T-cell (primary cell): Measurements from ENCODE around the gene MSH3. TPM values are rescaled to one million over a fixed set of nuclear protein-coding genes. Genes with fewer than 3 reads are reported as not detected.
"Not testable (repeated sequence)": the region's sequence is repeated elsewhere in the genome, so short reads cannot be mapped to it uniquely, and the experiment has no call there.

Source experiments
- ATAC-seq, 4 experiments: fragments of 200-7000 bp in 3 of 4; fragments of 150-1000 bp in 1 of 4; cut with Tn5 transposase; replicated peaks in 1 of 4; 1 replicate in 3 of 4; 2 replicates in 1 of 4; pipeline ENCODE4 v1.10.0; 2021; ENCODE audit warnings: moderate library complexity in 3 of 4, mild to moderate bottlenecking in 2 of 4, moderate number of reproducible peaks in 1 of 4
- CTCF ChIA-PET, 2 donors: fragments of 300-600 bp; sonication (Branson Sonifier 250); formaldehyde crosslinking; loops; one replicate each; lab custom pipeline; 2022; ENCODE audit warnings: antibody characterized with exemption in 2 of 2; lab: Charles Lee
- POLR2A ChIA-PET, 2 donors: fragments of 300-600 bp; sonication (Branson Sonifier 250); formaldehyde crosslinking; loops; one replicate each; lab custom pipeline; 2022; ENCODE audit warnings: antibody characterized with exemption in 2 of 2; lab: Charles Lee
- DNase-seq, 35 experiments: peaks; one replicate each; pipeline versions ENCODE4 v3.0.0 to v3.0.0-alpha.2; 2013 to 2023
- H3K27ac ChIP-seq: one replicate; pipeline ENCODE4 v1.5.1; 2013; ENCODE audit warnings: low read length
- H3K27me3 ChIP-seq, 2 experiments: replicated peaks in 1 of 2; 1 replicate in 1 of 2; 2 replicates in 1 of 2; pipeline versions ENCODE4 v1.6.1 to v1.7.0; 2013; ENCODE audit warnings: low read length in 1 of 2, mixed read lengths in 1 of 2; ENCODE audit not compliant: control insufficient read depth in 2 of 2, insufficient read depth in 2 of 2; ENCODE audit errors: extremely low read depth in 1 of 2
- H3K36me3 ChIP-seq, 2 donors: 1 replicate in 1 of 2; 2 replicates in 1 of 2; pipeline versions ENCODE4 v1.6.1 to v1.7.0; 2013; ENCODE audit warnings: low read length in 1 of 2; ENCODE audit not compliant: control insufficient read depth in 2 of 2, insufficient read depth in 1 of 2; ENCODE audit errors: extremely low read depth in 1 of 2
- H3K4me1 ChIP-seq, 2 experiments: 1 replicate in 1 of 2; 2 replicates in 1 of 2; pipeline versions ENCODE4 v1.6.1 to v1.7.0; 2013; ENCODE audit warnings: low read length in 2 of 2, mixed read lengths in 1 of 2; ENCODE audit not compliant: insufficient read depth in 2 of 2, control insufficient read depth in 1 of 2; ENCODE audit errors: extremely low read depth in 1 of 2
- H3K4me3 ChIP-seq, 2 donors: 1 replicate in 1 of 2; 2 replicates in 1 of 2; pipeline versions ENCODE4 v1.5.1 to v1.7.0; 2013; ENCODE audit warnings: mild to moderate bottlenecking in 2 of 2, low read length in 1 of 2, moderate library complexity in 1 of 2; ENCODE audit not compliant: control insufficient read depth in 1 of 2; ENCODE audit errors: extremely low read depth in 1 of 2
- H3K9me3 ChIP-seq: 2 replicates; pipeline ENCODE4 v1.7.0; 2013
- H3K27ac Mint-ChIP-seq, 2 donors: one replicate each; pipeline ENCODE4 v1.8.0; 2020 to 2021; ENCODE audit warnings: mild to moderate bottlenecking in 2 of 2, mixed read lengths in 2 of 2
- H3K27me3 Mint-ChIP-seq, 2 donors: one replicate each; pipeline ENCODE4 v1.8.0; 2021 to 2022; ENCODE audit warnings: mixed read lengths in 2 of 2
- H3K36me3 Mint-ChIP-seq: one replicate; pipeline ENCODE4 v1.8.0; 2021; ENCODE audit warnings: mixed read lengths
- H3K4me1 Mint-ChIP-seq, 3 donors: one replicate each; pipeline ENCODE4 v1.8.0; 2020 to 2022; ENCODE audit warnings: mixed read lengths in 3 of 3, mild to moderate bottlenecking in 1 of 3
- H3K4me3 Mint-ChIP-seq, 3 donors: one replicate each; pipeline ENCODE4 v1.8.0; 2020 to 2022; ENCODE audit warnings: mild to moderate bottlenecking in 3 of 3, mixed read lengths in 3 of 3, moderate library complexity in 3 of 3
- H3K9me3 Mint-ChIP-seq, 3 donors: one replicate each; pipeline ENCODE4 v1.8.0; 2020 to 2022; ENCODE audit warnings: mixed read lengths in 3 of 3
- WGBS: methylation state at CpG from one replicate; pipeline ENCODE4 v1.1.5; 2013; ENCODE audit warnings: missing lambda C conversion rate; ENCODE audit not compliant: insufficient coverage; 5-methylcytosine and 5-hydroxymethylcytosine counted together
- total RNA-seq, 35 experiments: library from RNA in 6 of 35; stranded (reverse) in 6 of 35; fragments of 120-200 nt in 1 of 35; gene quantifications; one replicate each; pipeline versions ENCODE4 v1.2.1 to v1.2.4 and lab custom pipeline; 2013 to 2026

MSH3 gene
- total RNA-seq, 5 donors from 2014 or later (not counting 1 experiment from before 2014, with no cell fraction given): 10.8 to 20.8 (median 16.3) TPM

DNA sequence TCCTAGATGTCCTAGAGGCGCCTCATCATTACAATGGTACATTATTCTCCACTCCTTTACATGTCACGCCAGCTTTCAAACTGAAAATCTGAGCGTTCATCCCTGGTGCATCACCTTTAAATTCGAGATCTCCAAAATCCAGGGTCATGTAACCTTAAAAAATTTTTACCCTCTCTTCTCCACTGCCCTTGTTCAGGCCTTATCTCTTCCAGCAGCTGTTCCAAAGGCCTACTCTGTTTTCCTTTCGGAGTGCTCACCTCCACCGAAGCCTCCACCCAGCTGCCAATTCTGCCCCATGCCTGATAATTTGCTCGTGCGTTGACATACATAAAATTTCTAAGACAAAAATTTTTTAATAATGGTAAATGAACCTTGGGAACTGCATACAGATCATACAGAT lies 950 bp upstream of the MSH3 start:
- DNase-seq (no peak), ATAC-seq (no peak)
- H3K36me3 Mint-ChIP-seq: peaks cover 22% of the 10 kb centered on the region
- H3K27me3 ChIP-seq: no peaks in the 10 kb centered on the region
- H3K4me1 Mint-ChIP-seq: peaks cover 28 to 30% (median 29%) of the 10 kb centered on the region in 3 donors
- POLR2A ChIA-PET: no interaction called here
- no peaks in the 10 kb centered on the region for H3K9me3 Mint-ChIP-seq
- no peaks in the 10 kb centered on the region for H3K9me3 ChIP-seq
- H3K27ac ChIP-seq: no peak overlapping the region
- WGBS: 62% methylated on average over 3 of the region's 8 CpGs
- H3K27ac Mint-ChIP-seq: peak overlapping the region; percentile 43 to 52
- H3K36me3 ChIP-seq: peaks cover 0 to 14% of the 10 kb centered on the region in 2 donors
- no peaks in the 10 kb centered on the region for H3K27me3 Mint-ChIP-seq
- peaks cover 13 to 20% of the 10 kb centered on the region in 2 experiments for H3K4me1 ChIP-seq
- H3K4me3 ChIP-seq: peak overlapping the region in 1 of 2 donors; percentile 69
- peak overlapping the region; percentile 86 to 88 (median 86) for H3K4me3 Mint-ChIP-seq
- CTCF ChIA-PET: no interaction called here

GRCh38 chr5:80654054-80654390 lies 430 bp upstream of the MSH3 start:
- Mint-ChIP-seq H3K4me1 (peaks cover 28 to 30% (median 29%) of the 10 kb centered on the region in 3 donors), H3K27me3 (no peaks in the 10 kb centered on the region), H3K36me3 (peaks cover 22% of the 10 kb centered on the region), H3K9me3 (no peaks in the 10 kb centered on the region), H3K27ac (peak overlapping the region; percentile 43 to 52), H3K4me3 (peak overlapping the region; percentile 86 to 88 (median 86))
- WGBS: under 1% methylated on average over 21 of the region's 24 CpGs
- DNase-seq: peak in 6 of 35 experiments; percentile 1 to 10 (median 4)
- peak overlapping the region; percentile 62 to 69 for H3K4me3 ChIP-seq
- peaks cover 0 to 18% of the 10 kb centered on the region in 2 donors for H3K36me3 ChIP-seq
- H3K4me1 ChIP-seq: peaks cover 13 to 20% of the 10 kb centered on the region in 2 experiments
- peak overlapping the region; percentile 53 for H3K27ac ChIP-seq
- POLR2A ChIA-PET: interaction anchor here in 1 of 2 donors (0.7 kb wide), 1 partner anchor 240 kb away, joined by 5 read pairs; no protein-coding TSS in a partner anchor
- CTCF ChIA-PET: interaction anchor here in 1 of 2 donors (0.6 kb wide), 1 partner anchor 1416 kb away, joined by 3 read pairs; no protein-coding TSS in a partner anchor
- no peak for ATAC-seq
- no peaks in the 10 kb centered on the region for H3K27me3 ChIP-seq
- no peaks in the 10 kb centered on the region for H3K9me3 ChIP-seq

DNA sequence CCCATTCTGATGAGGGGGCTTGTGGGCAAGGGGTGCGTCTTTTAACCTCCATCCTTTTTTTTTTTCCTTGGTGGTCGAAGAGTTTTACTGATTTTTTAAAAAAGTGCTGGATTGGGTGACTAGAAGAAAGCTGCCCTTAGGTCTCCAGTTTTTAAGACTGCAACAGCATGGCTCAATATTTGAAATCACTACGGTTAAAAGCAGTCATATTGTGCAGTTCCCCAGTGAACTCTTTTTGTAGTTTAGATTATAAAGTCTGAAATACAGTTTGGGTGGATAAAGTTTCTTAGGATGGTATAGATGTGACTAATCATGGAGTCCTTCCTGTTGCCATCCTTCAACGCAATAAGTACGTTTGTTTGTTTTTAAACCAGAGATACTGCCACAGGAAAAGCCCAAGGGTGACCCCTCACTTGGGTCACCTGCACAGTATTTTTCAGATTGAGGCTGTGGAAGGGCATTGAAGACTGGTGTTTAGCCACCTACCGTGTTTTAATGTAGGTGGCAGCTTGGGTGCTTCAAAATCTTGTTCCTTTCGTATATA lies 851 bp downstream of the MSH3 start:
- peak overlapping the region; percentile 86 to 88 (median 86) for H3K4me3 Mint-ChIP-seq
- peak overlapping the region; percentile 98 for H3K27ac Mint-ChIP-seq
- Histone ChIP-seq H3K4me3 (peak overlapping the region; percentile 60 to 88), H3K36me3 (peaks cover 0 to 29% of the 10 kb centered on the region in 2 donors), H3K27ac (peak overlapping the region; percentile 69), H3K27me3 (no peaks in the 10 kb centered on the region), H3K9me3 (no peaks in the 10 kb centered on the region), H3K4me1 (peaks cover 13 to 20% of the 10 kb centered on the region in 2 experiments)
- ChIA-PET POLR2A (interaction anchor here (0.5 to 0.7 kb wide), 7 partner anchors 230 to 1623 kb away, joined by 3 to 5 read pairs (median 3); partner anchors contain the start of gene ATG10 (in 1 of the 2)), CTCF (interaction anchor here (2.0 to 2.9 kb wide), 2 partner anchors 17 kb away, joined by 6 to 9 read pairs; no protein-coding TSS in a partner anchor)
- H3K9me3 Mint-ChIP-seq: no peaks in the 10 kb centered on the region
- 0% methylated on average over 1 of the region's 7 CpGs for WGBS
- ATAC-seq (no peak), DNase-seq (peak in 1 of 35 experiments; percentile 8)
- H3K27me3 Mint-ChIP-seq: no peaks in the 10 kb centered on the region
- H3K36me3 Mint-ChIP-seq: peaks cover 35% of the 10 kb centered on the region
- peaks cover 29 to 35% (median 35%) of the 10 kb centered on the region in 3 donors for H3K4me1 Mint-ChIP-seq

DNA sequence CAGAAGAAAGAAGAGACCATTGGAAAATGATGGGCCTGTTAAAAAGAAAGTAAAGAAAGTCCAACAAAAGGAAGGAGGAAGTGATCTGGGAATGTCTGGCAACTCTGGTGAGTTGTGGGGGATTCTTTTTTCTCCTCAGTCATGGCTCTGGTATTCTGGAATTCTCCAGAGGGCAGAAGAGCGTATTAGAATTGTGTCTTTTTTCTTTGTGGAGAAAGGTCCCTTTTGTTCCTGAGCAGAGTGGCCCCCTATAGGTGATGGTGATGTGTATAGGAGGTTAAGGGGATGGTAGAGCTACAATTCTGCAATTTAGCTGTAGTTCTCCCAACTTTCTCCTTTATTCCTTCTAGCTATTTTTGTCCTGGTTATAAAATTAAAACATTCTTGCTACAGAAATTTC lies 2.0 kb downstream of the MSH3 start:
- H3K36me3 ChIP-seq: peaks cover 0 to 30% of the 10 kb centered on the region in 2 donors
- peaks cover 13 to 20% of the 10 kb centered on the region in 2 experiments for H3K4me1 ChIP-seq
- H3K27me3 ChIP-seq: no peaks in the 10 kb centered on the region
- DNase-seq (no peak), ATAC-seq (no peak)
- no CpG with 5 or more reads among the region's 1 CpG for WGBS
- H3K4me3 ChIP-seq: no peak overlapping the region
- ChIA-PET POLR2A (no interaction called here), CTCF (interaction anchor here (1.3 to 2.9 kb wide), 3 partner anchors 12 to 16 kb away, joined by 3 to 9 read pairs (median 6); no protein-coding TSS in a partner anchor)
- Mint-ChIP-seq H3K4me3 (peak overlapping the region; percentile 9 to 88 (median 43)), H3K27ac (peak overlapping the region; percentile 98), H3K27me3 (no peaks in the 10 kb centered on the region), H3K9me3 (no peaks in the 10 kb centered on the region), H3K4me1 (peaks cover 29 to 42% (median 40%) of the 10 kb centered on the region in 3 donors), H3K36me3 (peaks cover 45% of the 10 kb centered on the region)
- peak overlapping the region; percentile 69 for H3K27ac ChIP-seq
- no peaks in the 10 kb centered on the region for H3K9me3 ChIP-seq

DNA sequence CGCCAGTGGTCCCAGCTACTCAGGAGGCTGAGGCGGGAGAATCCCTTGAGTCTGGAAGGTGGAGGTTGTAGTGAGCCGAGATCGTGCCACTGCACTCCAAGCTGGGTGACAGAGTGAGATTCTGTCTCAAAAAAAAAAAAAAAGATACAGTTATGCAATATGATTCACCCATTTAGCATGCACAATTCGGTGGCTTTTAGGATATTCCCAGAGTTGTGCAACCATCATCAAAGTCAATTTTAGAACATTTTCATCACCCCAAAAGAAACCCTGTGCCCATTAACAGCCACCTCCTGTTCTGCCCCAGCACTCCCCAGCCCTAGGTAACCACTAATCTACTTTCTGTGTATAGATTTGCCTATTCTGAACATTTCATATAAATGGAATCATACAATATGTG lies 4.7 kb downstream of the MSH3 start:
- ChIA-PET POLR2A (no interaction called here), CTCF (no interaction called here)
- no peak for ATAC-seq
- H3K27ac ChIP-seq: no peak overlapping the region
- no peak overlapping the region for H3K27ac Mint-ChIP-seq
- H3K27me3 ChIP-seq: no peaks in the 10 kb centered on the region
- no peak for DNase-seq
- peaks cover 5 to 14% of the 10 kb centered on the region in 2 experiments for H3K4me1 ChIP-seq
- no peak overlapping the region for H3K4me3 ChIP-seq
- no peaks in the 10 kb centered on the region for H3K9me3 Mint-ChIP-seq
- H3K27me3 Mint-ChIP-seq: no peaks in the 10 kb centered on the region
- peaks cover 0 to 43% of the 10 kb centered on the region in 2 donors for H3K36me3 ChIP-seq
- H3K4me3 Mint-ChIP-seq: no peak overlapping the region
- H3K4me1 Mint-ChIP-seq: peaks cover 20 to 33% (median 32%) of the 10 kb centered on the region in 3 donors
- WGBS: 90% methylated on average over 2 of the region's 5 CpGs
- no peaks in the 10 kb centered on the region for H3K9me3 ChIP-seq
- peaks cover 57% of the 10 kb centered on the region for H3K36me3 Mint-ChIP-seq

DNA sequence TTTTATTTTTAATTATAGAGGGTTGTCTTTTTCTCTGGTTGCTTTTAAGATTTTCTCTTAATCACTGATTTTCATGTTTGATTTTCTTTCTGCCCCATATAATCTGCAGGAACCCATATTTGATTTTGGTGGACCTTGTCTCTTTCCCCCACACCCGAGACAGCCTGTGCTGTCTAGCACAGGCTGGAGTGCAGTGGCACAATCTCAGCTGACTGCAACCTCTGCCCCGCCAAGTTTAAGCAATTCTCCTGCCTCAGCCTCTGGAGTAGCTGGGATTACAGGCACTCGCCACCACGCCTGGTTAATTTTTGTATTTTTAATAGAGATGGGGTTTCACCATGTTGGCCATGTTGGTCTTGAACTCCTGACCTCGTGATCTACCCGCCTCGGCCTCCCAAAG lies 6.2 kb downstream of the MSH3 start:
- H3K4me1 ChIP-seq, H3K4me3 ChIP-seq, H3K9me3 ChIP-seq, H3K9me3 Mint-ChIP-seq, POLR2A ChIA-PET, H3K27ac ChIP-seq, ATAC-seq, H3K27me3 ChIP-seq, DNase-seq, H3K27me3 Mint-ChIP-seq, CTCF ChIA-PET, H3K4me3 Mint-ChIP-seq, H3K27ac Mint-ChIP-seq: not testable (repeated sequence)
- H3K36me3 ChIP-seq: peaks cover 0 to 51% of the 10 kb centered on the region in 2 donors
- Mint-ChIP-seq H3K36me3 (peaks cover 69% of the 10 kb centered on the region), H3K4me1 (peaks cover 13 to 32% (median 26%) of the 10 kb centered on the region in 3 donors)
- 100% methylated on average over 2 of the region's 7 CpGs for WGBS
